Loucy (cell line): ENCODE results near the gene CDCA4.

Source experiments
- EZH2phosphoT487 ChIP-seq: fragments of 200-600 bp; IDR thresholded peaks from 2 replicates; pipeline ENCODE4 v1.6.1; 2018; ENCODE audit warnings: antibody characterized with exemption, mild to moderate bottlenecking, moderate library complexity, borderline replicate concordance
- TF ChIP-seq, protein P1 (sequence below): fragments of 200-600 bp; sonication (generic); conservative IDR thresholded peaks from 2 replicates; pipeline ENCODE4 v1.5.1; 2014; ENCODE audit warnings: mild to moderate bottlenecking, antibody characterized with exemption, low read length

GRCh38 chr14:105053421-105053820 lies 32.5 kb upstream of the CDCA4 start:
- TF ChIP-seq, protein P1, sequence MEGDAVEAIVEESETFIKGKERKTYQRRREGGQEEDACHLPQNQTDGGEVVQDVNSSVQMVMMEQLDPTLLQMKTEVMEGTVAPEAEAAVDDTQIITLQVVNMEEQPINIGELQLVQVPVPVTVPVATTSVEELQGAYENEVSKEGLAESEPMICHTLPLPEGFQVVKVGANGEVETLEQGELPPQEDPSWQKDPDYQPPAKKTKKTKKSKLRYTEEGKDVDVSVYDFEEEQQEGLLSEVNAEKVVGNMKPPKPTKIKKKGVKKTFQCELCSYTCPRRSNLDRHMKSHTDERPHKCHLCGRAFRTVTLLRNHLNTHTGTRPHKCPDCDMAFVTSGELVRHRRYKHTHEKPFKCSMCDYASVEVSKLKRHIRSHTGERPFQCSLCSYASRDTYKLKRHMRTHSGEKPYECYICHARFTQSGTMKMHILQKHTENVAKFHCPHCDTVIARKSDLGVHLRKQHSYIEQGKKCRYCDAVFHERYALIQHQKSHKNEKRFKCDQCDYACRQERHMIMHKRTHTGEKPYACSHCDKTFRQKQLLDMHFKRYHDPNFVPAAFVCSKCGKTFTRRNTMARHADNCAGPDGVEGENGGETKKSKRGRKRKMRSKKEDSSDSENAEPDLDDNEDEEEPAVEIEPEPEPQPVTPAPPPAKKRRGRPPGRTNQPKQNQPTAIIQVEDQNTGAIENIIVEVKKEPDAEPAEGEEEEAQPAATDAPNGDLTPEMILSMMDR: no peak
- TF ChIP-seq EZH2phosphoT487: no peak
